DND-41 (cell line): Measurements from ENCODE around the gene RELA.

Experiments
- EZH2 ChIP-seq: IDR thresholded peaks from 3 replicates; pipeline ENCODE4 v1.6.1; 2012; ENCODE audit warnings: borderline replicate concordance, low read depth, mild to moderate bottlenecking, moderate library complexity, low read length, inconsistent platforms; ENCODE audit not compliant: severe bottlenecking
- TF ChIP-seq, protein P1 (sequence below): IDR thresholded peaks from 2 replicates; pipeline ENCODE4 v1.5.1; 2012; ENCODE audit warnings: borderline replicate concordance, low read length, moderate library complexity, mild to moderate bottlenecking; ENCODE audit not compliant: poor library complexity, severe bottlenecking; ENCODE audit errors: extremely low read depth

DNA sequence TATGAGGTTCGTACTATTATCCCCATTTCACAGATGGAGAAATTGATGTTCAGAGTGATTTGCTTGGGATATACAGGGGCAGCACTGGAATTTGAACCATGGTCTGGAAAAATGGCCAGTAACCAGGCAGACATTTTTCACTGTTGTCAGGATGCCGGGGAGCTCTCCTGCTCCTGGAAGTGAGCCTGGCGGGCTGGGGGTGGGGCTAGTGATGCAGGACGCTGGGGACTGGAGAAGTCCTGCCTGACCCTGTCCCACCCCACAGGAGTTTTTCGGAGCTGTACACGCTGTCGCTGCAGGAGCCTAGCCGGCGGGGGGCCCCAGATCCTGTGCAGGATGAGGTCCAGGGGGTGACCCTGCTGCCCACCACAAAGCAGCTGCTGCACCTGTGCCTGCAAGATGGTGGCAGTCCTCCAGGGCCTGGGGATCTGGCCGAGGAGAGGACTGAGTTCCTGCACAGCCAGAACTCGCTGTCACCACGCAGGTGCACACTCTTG is 13.7 kb downstream of the RELA start:
- TF ChIP-seq, protein P1, sequence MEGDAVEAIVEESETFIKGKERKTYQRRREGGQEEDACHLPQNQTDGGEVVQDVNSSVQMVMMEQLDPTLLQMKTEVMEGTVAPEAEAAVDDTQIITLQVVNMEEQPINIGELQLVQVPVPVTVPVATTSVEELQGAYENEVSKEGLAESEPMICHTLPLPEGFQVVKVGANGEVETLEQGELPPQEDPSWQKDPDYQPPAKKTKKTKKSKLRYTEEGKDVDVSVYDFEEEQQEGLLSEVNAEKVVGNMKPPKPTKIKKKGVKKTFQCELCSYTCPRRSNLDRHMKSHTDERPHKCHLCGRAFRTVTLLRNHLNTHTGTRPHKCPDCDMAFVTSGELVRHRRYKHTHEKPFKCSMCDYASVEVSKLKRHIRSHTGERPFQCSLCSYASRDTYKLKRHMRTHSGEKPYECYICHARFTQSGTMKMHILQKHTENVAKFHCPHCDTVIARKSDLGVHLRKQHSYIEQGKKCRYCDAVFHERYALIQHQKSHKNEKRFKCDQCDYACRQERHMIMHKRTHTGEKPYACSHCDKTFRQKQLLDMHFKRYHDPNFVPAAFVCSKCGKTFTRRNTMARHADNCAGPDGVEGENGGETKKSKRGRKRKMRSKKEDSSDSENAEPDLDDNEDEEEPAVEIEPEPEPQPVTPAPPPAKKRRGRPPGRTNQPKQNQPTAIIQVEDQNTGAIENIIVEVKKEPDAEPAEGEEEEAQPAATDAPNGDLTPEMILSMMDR = no peak
- TF ChIP-seq EZH2 = no peak
